Endothelial cell (in vitro differentiated cells): ENCODE results near the gene MEX3D. TPM values are rescaled to one million over a fixed set of nuclear protein-coding genes. Genes with fewer than 3 reads are reported as not detected.

Experiments used
- DNase-seq: peaks from one replicate; pipeline ENCODE4 v3.0.0; 2021; ENCODE audit warnings: low spot score
- H3K27ac Mint-ChIP-seq: one replicate; pipeline ENCODE4 v1.8.0; 2021; ENCODE audit warnings: mixed read lengths, inconsistent platforms; ENCODE audit not compliant: unreplicated experiment
- H3K27me3 Mint-ChIP-seq: one replicate; pipeline ENCODE4 v1.8.0; 2021; ENCODE audit warnings: mild to moderate bottlenecking, moderate library complexity, mixed read lengths, inconsistent platforms; ENCODE audit not compliant: unreplicated experiment
- H3K36me3 Mint-ChIP-seq: one replicate; pipeline ENCODE4 v1.8.0; 2021; ENCODE audit warnings: mild to moderate bottlenecking, low read depth, mixed read lengths, inconsistent platforms; ENCODE audit not compliant: unreplicated experiment
- H3K4me1 Mint-ChIP-seq: one replicate; pipeline ENCODE4 v1.8.0; 2021; ENCODE audit warnings: mild to moderate bottlenecking, mixed read lengths, inconsistent platforms; ENCODE audit not compliant: unreplicated experiment
- H3K4me3 Mint-ChIP-seq: one replicate; pipeline ENCODE4 v1.8.0; 2021; ENCODE audit warnings: mild to moderate bottlenecking, mixed read lengths, inconsistent platforms; ENCODE audit not compliant: unreplicated experiment
- H3K9me3 Mint-ChIP-seq: one replicate; pipeline ENCODE4 v1.8.0; 2021; ENCODE audit warnings: mixed read lengths, inconsistent platforms; ENCODE audit not compliant: unreplicated experiment
- CTCF ChIP-seq: fragments of 200-600 bp; sonication (generic); IDR thresholded peaks from one replicate; pipeline ENCODE4 v1.5.0; 2021; ENCODE audit warnings: antibody characterized with exemption; ENCODE audit not compliant: unreplicated experiment
- total RNA-seq: library from RNA; stranded (reverse); fragmentation: NEBNext Ultra II Directional; extraction: Animal tissue kit (Norgen Biotek cat#: 25700); gene quantifications from one replicate; pipeline ENCODE4 v1.2.1, GENCODE V29; 2021; ENCODE audit not compliant: unreplicated experiment

MEX3D gene
- total RNA-seq, 1 donor from 2014 or later = 73.4 TPM

- H3K36me3 Mint-ChIP-seq = peaks cover 31% of the 10 kb centered on the region
- no peaks in the 10 kb centered on the region for H3K4me1 Mint-ChIP-seq
- no peak for DNase-seq
These were observed 45.9 kb upstream of the MEX3D start for GRCh38 chr19:1613808-1614570.

GRCh38 chr19:1613146-1613545, 45.0 kb upstream of the MEX3D start:
- no peak for DNase-seq
- H3K9me3 Mint-ChIP-seq = no peaks in the 10 kb centered on the region
- no peak for TF ChIP-seq CTCF
- peak overlapping the region; percentile 47 for H3K4me3 Mint-ChIP-seq
- H3K27me3 Mint-ChIP-seq = peaks cover 11% of the 10 kb centered on the region
- no peaks in the 10 kb centered on the region for H3K4me1 Mint-ChIP-seq
- peaks cover 26% of the 10 kb centered on the region for H3K36me3 Mint-ChIP-seq
- no peak overlapping the region for H3K27ac Mint-ChIP-seq

More at GRCh38 chr19:1613808-1614570, 45.9 kb upstream of the MEX3D start:
- no peak overlapping the region for H3K27ac Mint-ChIP-seq
- H3K9me3 Mint-ChIP-seq = no peaks in the 10 kb centered on the region
- no peak for TF ChIP-seq CTCF
- H3K4me3 Mint-ChIP-seq = no peak overlapping the region
- peaks cover 13% of the 10 kb centered on the region for H3K27me3 Mint-ChIP-seq

GRCh38 chr19:1612114-1613086, 44.3 kb upstream of the MEX3D start:
- Mint-ChIP-seq H3K4me3 (no peak overlapping the region), H3K9me3 (no peaks in the 10 kb centered on the region), H3K4me1 (no peaks in the 10 kb centered on the region), H3K36me3 (peaks cover 23% of the 10 kb centered on the region), H3K27me3 (peaks cover 11% of the 10 kb centered on the region), H3K27ac (no peak overlapping the region)
- TF ChIP-seq CTCF = no peak
- no peak for DNase-seq

- Mint-ChIP-seq H3K9me3 (no peaks in the 10 kb centered on the region), H3K4me3 (no peak overlapping the region), H3K36me3 (peaks cover 14% of the 10 kb centered on the region), H3K27ac (no peak overlapping the region), H3K27me3 (peaks cover 16% of the 10 kb centered on the region), H3K4me1 (no peaks in the 10 kb centered on the region)
- no peak for DNase-seq
- no peak for TF ChIP-seq CTCF
These were observed 43.2 kb upstream of the MEX3D start for GRCh38 chr19:1611353-1611752.
